ENCODE results near the gene SLC30A7.

GRCh38 chr1:101008229-101008834 lies 112.4 kb downstream of the SLC30A7 start:
- TF ChIP-seq YY1 (IDR thresholded peaks at IDR 0.05; ENCODE audit: low read depth) (no peak), SIN3A (IDR thresholded peaks at IDR 0.05; ENCODE audit: borderline replicate concordance, low read depth, low read length) (no peak), CTCF (IDR thresholded peaks at IDR 0.05) (no peak), POLR2AphosphoS5 (IDR thresholded peaks at IDR 0.05; ENCODE audit: low read depth, low read length) (no peak), NFIC (IDR thresholded peaks at IDR 0.05; ENCODE audit: borderline replicate concordance) (no peak), EZH2phosphoT487 (IDR thresholded peaks at IDR 0.05; ENCODE audit: borderline replicate concordance, low read depth) (no peak), EP300 (IDR thresholded peaks at IDR 0.05; ENCODE audit: borderline replicate concordance in 1 of 2, low read depth in 1 of 2, low read length in 1 of 2) (no peak), CHD2 (IDR thresholded peaks at IDR 0.05; ENCODE audit: low read length, partially characterized antibody) (no peak), FOXM1 (IDR thresholded peaks at IDR 0.05; ENCODE audit: low read depth) (no peak), GATA2 (CRISPR knock-in tag; IDR thresholded peaks at IDR 0.05) (no peak), REST (IDR thresholded peaks at IDR 0.05; ENCODE audit: low read depth, low read length) (no peak), TAF1 (IDR thresholded peaks at IDR 0.05; ENCODE audit: borderline replicate concordance, low read depth, low read length) (no peak)
- TF ChIP-seq, protein P1, sequence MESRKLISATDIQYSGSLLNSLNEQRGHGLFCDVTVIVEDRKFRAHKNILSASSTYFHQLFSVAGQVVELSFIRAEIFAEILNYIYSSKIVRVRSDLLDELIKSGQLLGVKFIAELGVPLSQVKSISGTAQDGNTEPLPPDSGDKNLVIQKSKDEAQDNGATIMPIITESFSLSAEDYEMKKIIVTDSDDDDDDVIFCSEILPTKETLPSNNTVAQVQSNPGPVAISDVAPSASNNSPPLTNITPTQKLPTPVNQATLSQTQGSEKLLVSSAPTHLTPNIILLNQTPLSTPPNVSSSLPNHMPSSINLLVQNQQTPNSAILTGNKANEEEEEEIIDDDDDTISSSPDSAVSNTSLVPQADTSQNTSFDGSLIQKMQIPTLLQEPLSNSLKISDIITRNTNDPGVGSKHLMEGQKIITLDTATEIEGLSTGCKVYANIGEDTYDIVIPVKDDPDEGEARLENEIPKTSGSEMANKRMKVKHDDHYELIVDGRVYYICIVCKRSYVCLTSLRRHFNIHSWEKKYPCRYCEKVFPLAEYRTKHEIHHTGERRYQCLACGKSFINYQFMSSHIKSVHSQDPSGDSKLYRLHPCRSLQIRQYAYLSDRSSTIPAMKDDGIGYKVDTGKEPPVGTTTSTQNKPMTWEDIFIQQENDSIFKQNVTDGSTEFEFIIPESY (IDR thresholded peaks at IDR 0.05; ENCODE audit: borderline replicate concordance, low read depth), result no peak
